ENCODE data around the gene HES4. TPM values are rescaled to one million over a fixed set of nuclear protein-coding genes. Genes with fewer than 3 reads are reported as not detected.

HES4 gene
- total and polyA plus RNA-seq, 2 of the 13 experiments (the other 11 are each of a cell fraction or from before 2014, with no cell fraction given): 8.8 to 10.6 TPM

DNA sequence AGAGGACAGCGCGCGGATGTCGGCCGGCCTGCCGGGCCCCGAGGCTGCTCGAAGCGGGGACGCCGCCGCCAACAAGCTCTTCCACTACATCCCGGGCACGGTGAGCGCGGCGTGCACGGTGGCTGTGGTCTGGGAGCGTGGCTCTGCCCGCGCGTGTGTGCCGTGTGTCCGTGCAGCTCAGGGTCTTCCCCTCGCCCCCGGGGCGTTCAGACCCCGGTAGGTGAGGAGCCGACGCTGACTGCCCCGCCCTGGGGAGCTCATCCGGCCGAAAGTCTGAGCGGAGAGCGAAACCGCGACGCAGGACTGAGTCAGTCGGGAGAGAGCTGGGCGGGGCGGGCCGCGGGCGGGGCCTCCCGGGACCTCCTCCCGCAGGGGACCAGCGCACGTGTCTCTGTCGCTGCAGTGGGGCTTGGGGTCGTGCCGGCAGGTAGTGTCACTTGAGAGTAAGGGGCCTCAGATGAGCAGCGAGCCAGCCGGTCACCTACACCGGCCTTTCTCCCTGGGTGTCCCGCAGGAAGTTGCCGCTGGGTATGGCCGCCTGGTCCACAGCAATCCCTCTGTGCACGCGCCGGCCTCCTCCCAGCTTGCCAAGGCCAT, 33.1 kb downstream of the HES4 start (continued):
- TF ChIP-seq ZNF546 (CRISPR knock-in tag; conservative IDR thresholded peaks at IDR 0.05): 0 out of 2 replicates have a peak, but pooled peaks have one; percentile 64
- no peak for TF ChIP-seq KLF15 (CRISPR knock-in tag; IDR thresholded peaks at IDR 0.05; ENCODE audit: borderline replicate concordance)
- 0 out of 2 replicates have a peak, but pooled peaks have one; percentile 15 for TF ChIP-seq MAZ (IDR thresholded peaks at IDR 0.05; ENCODE audit: borderline replicate concordance, low read depth, low read length)
- peak; percentile 40; the same call in 1 of the 2 replicates for TF ChIP-seq MAZ (CRISPR knock-in tag; IDR thresholded peaks at IDR 0.05; ENCODE audit: low read depth)
- 0 out of 2 replicates have a peak, but pooled peaks have one; percentile 28 for TF ChIP-seq HDAC1 (CRISPR knock-in tag; IDR thresholded peaks at IDR 0.05)
- TF ChIP-seq ARNT2 (CRISPR knock-in tag; IDR thresholded peaks at IDR 0.05; ENCODE audit: low read depth): peak; percentile 71
- 0 out of 2 replicates have a peak, but pooled peaks have one; percentile 22 for TF ChIP-seq GATAD1 (CRISPR knock-in tag; IDR thresholded peaks at IDR 0.05)
- TF ChIP-seq CBFB (CRISPR knock-in tag; IDR thresholded peaks at IDR 0.05): 0 out of 2 replicates have a peak, but pooled peaks have one; percentile 48
- TF ChIP-seq ZBTB7A (CRISPR knock-in tag; IDR thresholded peaks at IDR 0.05): 0 out of 2 replicates have a peak, but pooled peaks have one; percentile 18
- TF ChIP-seq, protein P1, sequence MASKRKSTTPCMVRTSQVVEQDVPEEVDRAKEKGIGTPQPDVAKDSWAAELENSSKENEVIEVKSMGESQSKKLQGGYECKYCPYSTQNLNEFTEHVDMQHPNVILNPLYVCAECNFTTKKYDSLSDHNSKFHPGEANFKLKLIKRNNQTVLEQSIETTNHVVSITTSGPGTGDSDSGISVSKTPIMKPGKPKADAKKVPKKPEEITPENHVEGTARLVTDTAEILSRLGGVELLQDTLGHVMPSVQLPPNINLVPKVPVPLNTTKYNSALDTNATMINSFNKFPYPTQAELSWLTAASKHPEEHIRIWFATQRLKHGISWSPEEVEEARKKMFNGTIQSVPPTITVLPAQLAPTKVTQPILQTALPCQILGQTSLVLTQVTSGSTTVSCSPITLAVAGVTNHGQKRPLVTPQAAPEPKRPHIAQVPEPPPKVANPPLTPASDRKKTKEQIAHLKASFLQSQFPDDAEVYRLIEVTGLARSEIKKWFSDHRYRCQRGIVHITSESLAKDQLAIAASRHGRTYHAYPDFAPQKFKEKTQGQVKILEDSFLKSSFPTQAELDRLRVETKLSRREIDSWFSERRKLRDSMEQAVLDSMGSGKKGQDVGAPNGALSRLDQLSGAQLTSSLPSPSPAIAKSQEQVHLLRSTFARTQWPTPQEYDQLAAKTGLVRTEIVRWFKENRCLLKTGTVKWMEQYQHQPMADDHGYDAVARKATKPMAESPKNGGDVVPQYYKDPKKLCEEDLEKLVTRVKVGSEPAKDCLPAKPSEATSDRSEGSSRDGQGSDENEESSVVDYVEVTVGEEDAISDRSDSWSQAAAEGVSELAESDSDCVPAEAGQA (IDR thresholded peaks at IDR 0.05; ENCODE audit: low read depth): no peak
- TF ChIP-seq, protein P1 (CRISPR knock-in tag; IDR thresholded peaks at IDR 0.05; ENCODE audit: borderline replicate concordance): 0 out of 2 replicates have a peak, but pooled peaks have one; percentile 30
- TF ChIP-seq MZF1 (CRISPR knock-in tag; IDR thresholded peaks at IDR 0.05; ENCODE audit: borderline replicate concordance): 0 out of 2 replicates have a peak, but pooled peaks have one; percentile 69
- TF ChIP-seq, protein P2, sequence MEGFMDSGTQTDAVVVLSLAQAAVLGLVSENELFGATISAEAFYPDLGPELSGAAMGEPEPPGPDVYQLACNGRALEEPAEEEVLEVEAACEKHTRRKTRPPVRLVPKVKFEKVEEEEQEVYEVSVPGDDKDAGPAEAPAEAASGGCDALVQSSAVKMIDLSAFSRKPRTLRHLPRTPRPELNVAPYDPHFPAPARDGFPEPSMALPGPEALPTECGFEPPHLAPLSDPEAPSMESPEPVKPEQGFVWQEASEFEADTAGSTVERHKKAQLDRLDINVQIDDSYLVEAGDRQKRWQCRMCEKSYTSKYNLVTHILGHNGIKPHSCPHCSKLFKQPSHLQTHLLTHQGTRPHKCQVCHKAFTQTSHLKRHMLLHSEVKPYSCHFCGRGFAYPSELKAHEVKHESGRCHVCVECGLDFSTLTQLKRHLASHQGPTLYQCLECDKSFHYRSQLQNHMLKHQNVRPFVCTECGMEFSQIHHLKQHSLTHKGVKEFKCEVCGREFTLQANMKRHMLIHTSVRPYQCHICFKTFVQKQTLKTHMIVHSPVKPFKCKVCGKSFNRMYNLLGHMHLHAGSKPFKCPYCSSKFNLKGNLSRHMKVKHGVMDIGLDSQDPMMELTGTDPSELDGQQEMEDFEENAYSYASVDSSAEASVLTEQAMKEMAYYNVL (CRISPR knock-in tag; IDR thresholded peaks at IDR 0.05; ENCODE audit: borderline replicate concordance): 0 out of 2 replicates have a peak, but pooled peaks have one; percentile 42
- TF ChIP-seq, protein P3, sequence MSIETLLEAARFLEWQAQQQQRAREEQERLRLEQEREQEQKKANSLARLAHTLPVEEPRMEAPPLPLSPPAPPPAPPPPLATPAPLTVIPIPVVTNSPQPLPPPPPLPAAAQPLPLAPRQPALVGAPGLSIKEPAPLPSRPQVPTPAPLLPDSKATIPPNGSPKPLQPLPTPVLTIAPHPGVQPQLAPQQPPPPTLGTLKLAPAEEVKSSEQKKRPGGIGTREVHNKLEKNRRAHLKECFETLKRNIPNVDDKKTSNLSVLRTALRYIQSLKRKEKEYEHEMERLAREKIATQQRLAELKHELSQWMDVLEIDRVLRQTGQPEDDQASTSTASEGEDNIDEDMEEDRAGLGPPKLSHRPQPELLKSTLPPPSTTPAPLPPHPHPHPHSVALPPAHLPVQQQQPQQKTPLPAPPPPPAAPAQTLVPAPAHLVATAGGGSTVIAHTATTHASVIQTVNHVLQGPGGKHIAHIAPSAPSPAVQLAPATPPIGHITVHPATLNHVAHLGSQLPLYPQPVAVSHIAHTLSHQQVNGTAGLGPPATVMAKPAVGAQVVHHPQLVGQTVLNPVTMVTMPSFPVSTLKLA (IDR thresholded peaks at IDR 0.05): 0 out of 2 replicates have a peak, but pooled peaks have one; percentile 13
- TF ChIP-seq, protein P4, sequence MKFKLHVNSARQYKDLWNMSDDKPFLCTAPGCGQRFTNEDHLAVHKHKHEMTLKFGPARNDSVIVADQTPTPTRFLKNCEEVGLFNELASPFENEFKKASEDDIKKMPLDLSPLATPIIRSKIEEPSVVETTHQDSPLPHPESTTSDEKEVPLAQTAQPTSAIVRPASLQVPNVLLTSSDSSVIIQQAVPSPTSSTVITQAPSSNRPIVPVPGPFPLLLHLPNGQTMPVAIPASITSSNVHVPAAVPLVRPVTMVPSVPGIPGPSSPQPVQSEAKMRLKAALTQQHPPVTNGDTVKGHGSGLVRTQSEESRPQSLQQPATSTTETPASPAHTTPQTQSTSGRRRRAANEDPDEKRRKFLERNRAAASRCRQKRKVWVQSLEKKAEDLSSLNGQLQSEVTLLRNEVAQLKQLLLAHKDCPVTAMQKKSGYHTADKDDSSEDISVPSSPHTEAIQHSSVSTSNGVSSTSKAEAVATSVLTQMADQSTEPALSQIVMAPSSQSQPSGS (CRISPR knock-in tag; IDR thresholded peaks at IDR 0.05): no peak
- no peak for TF ChIP-seq CCAR2 (optimal IDR thresholded peaks at IDR 0.05; ENCODE audit: low read depth, low read length)
- TF ChIP-seq, protein P5, sequence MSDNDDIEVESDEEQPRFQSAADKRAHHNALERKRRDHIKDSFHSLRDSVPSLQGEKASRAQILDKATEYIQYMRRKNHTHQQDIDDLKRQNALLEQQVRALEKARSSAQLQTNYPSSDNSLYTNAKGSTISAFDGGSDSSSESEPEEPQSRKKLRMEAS (IDR thresholded peaks at IDR 0.05): peak; percentile 66; the same call in 1 of the 2 replicates

All from HepG2 (cell line).